Suppressor macrophage treated with lipopolysaccharide for 1 hour (primary cell): ENCODE data around the gene C3orf80.
"Not testable (repeated sequence)": the region's sequence is repeated elsewhere in the genome, so short reads cannot be mapped to it uniquely, and the experiment has no call there.

ENCODE experiments used
- DNase-seq, 3 donors: peaks; one replicate each; pipeline ENCODE4 v3.0.0-alpha.2; 2020 to 2022

The C3orf80 gene

GRCh38 chr3:160213191-160213590 is 12.0 kb upstream of the C3orf80 start:
- peak; percentile 19 to 24 (median 21) for DNase-seq

GRCh38 chr3:160217675-160218074 is 7.5 kb upstream of the C3orf80 start:
- no peak for DNase-seq

- DNase-seq: no peak
Observed at GRCh38 chr3:160218136-160218535, 7.1 kb upstream of the C3orf80 start.

GRCh38 chr3:160220038-160220437 is 5.2 kb upstream of the C3orf80 start:
- no peak for DNase-seq

- DNase-seq: no peak
Observed at GRCh38 chr3:160221019-160221418, 4.2 kb upstream of the C3orf80 start.

- DNase-seq: no peak
Observed at GRCh38 chr3:160224256-160224655, 966 bp upstream of the C3orf80 start.

- DNase-seq: no peak
Observed at GRCh38 chr3:160224811-160225175, 429 bp upstream of the C3orf80 start.

GRCh38 chr3:160226026-160226907 is 1.0 kb downstream of the C3orf80 start:
- DNase-seq: peak in 2 of 3 donors; percentile 26 to 38

GRCh38 chr3:160227419-160227818 is 2.2 kb downstream of the C3orf80 start:
- no peak for DNase-seq

- DNase-seq: no peak
Observed at GRCh38 chr3:160232014-160232413, 6.8 kb downstream of the C3orf80 start.

GRCh38 chr3:160240719-160241118 is 15.5 kb downstream of the C3orf80 start:
- not testable (repeated sequence) for DNase-seq

- no peak for DNase-seq
Observed at GRCh38 chr3:160245261-160245800, 20.1 kb downstream of the C3orf80 start.

- DNase-seq: no peak
Observed at GRCh38 chr3:160247766-160248165, 22.5 kb downstream of the C3orf80 start.

- DNase-seq: no peak
Observed at GRCh38 chr3:160253298-160253697, 28.1 kb downstream of the C3orf80 start.

- DNase-seq: peak in 2 of 3 donors; percentile 1 to 16
Observed at GRCh38 chr3:160257606-160258005, 32.4 kb downstream of the C3orf80 start.

- no peak for DNase-seq
Observed at GRCh38 chr3:160259589-160259988, 34.4 kb downstream of the C3orf80 start.

- no peak for DNase-seq
Observed at GRCh38 chr3:160260587-160261270, 35.5 kb downstream of the C3orf80 start.

- DNase-seq: no peak
Observed at GRCh38 chr3:160265088-160265487, 39.9 kb downstream of the C3orf80 start.
